Measurements from ENCODE around the gene C19orf47. TPM values are rescaled to one million over a fixed set of nuclear protein-coding genes. Genes with fewer than 3 reads are reported as not detected.

The C19orf47 gene
- polyA plus RNA-seq, 4 donors: 5.1 to 13.2 (median 7.4) TPM

DNA sequence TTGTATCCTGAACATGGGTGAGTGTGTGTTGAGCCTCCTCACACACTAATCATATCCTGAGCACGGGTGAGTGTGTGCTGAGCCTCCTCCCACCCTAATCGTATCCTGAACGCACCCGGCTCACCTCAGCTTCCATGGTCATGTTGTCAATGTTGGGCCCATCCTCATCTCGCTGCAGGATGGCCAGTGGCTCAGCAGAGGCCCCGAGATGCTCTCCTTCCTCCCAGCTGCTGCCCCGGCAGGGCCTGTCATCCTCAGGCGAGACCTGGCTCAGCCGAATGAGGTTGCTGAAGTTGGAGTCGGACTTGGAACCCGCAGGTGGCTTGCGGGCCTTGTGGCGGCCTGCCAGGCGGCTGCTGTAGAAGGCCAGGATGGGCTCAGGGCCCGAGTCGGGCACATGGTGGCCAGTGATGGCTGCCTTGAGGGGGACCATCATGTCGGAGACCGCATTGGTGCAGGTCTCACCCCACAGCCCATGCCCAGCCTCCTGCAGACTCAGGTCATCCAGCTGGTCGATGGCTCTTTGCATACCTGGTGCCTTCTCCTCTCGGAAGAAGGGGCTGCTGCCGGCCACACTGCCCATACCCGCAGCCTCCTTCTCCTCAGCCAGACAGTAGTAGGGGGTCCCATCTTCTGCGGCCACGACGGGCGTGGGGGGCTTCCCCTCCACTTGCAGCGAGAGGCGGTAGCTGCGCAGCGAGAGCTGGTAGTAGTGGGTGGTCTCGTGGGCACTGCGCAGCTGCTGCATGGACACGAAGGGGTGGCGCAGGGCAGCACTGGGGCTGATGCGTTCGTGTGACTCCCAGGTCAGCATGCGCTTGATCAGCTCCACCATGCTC, 32.2 kb upstream of the C19orf47 start:
- DNase-seq: no peak
- FAIRE-seq: no peak
- WGBS, 3 donors: 65 to 84% (median 77%) methylated on average over 36 to 37 of the region's 37 CpGs
- Histone ChIP-seq H3K27me3 (ENCODE audit: control insufficient read depth in 3 of 3, insufficient read depth in 3 of 3, low read length in 3 of 3) (no peaks in the 10 kb centered on the region), H3K27ac (ENCODE audit: low read depth in 1 of 3, low read length in 2 of 3) (no peak overlapping the region), H3K36me3 (ENCODE audit: control insufficient read depth in 3 of 3, insufficient read depth in 2 of 3, low read depth in 1 of 3, low read length in 3 of 3) (peaks cover 2 to 49% (median 8%) of the 10 kb centered on the region in 3 donors), H3K4me3 (ENCODE audit: low read depth in 1 of 3, low read length in 3 of 3) (no peak overlapping the region), H3K9me3 (ENCODE audit: control insufficient read depth in 2 of 2, insufficient read depth in 1 of 2, low read depth in 1 of 2, low read length in 1 of 2) (no peaks in the 10 kb centered on the region), H3K4me1 (ENCODE audit: control insufficient read depth in 3 of 3, insufficient read depth in 2 of 3, low read depth in 1 of 3, low read length in 2 of 3) (no peaks in the 10 kb centered on the region)

DNA sequence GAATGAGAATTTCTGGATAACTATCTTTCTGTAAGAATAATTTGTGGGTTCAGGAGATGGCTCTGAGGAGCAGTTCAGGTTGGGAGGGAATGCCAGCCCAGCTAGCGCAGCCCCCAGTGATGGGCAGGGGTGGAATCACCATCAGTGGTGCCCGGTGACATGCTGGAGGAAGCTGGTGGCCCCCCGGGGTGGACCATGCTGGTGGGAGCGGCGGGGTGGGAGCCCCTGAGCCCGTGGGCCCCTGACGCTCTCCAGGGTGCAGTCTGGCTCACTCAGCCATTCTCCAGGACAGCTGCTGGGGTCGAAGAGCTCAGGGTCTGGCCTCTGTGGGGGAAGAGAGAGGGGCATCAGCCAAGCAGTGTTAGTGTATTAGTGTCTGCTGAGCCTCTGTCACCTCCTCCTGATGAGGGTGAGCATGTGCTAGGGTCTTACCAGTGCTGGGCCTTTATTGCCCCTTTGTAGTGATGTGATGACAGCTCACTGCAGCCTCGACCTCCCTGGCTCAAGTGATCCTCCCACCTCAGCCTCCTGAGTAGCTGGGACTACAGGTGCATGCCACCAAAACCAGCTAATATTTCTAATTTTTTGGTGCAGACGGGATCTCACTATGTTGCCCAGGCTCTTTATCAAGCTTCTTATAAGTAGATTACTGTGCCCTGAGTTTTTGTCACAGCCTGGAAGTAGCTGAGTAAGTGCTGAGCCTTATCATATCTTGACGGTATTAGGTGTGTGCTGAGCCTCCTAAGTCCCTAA, 31.4 kb upstream of the C19orf47 start:
- Histone ChIP-seq H3K9me3 (ENCODE audit: control insufficient read depth in 2 of 2, insufficient read depth in 1 of 2, low read depth in 1 of 2, low read length in 1 of 2) (no peaks in the 10 kb centered on the region), H3K4me1 (ENCODE audit: control insufficient read depth in 3 of 3, insufficient read depth in 2 of 3, low read depth in 1 of 3, low read length in 2 of 3) (no peaks in the 10 kb centered on the region), H3K27me3 (ENCODE audit: control insufficient read depth in 3 of 3, insufficient read depth in 3 of 3, low read length in 3 of 3) (no peaks in the 10 kb centered on the region), H3K4me3 (ENCODE audit: low read depth in 1 of 3, low read length in 3 of 3) (no peak overlapping the region), H3K27ac (ENCODE audit: low read depth in 1 of 3, low read length in 2 of 3) (no peak overlapping the region), H3K36me3 (ENCODE audit: control insufficient read depth in 3 of 3, insufficient read depth in 2 of 3, low read depth in 1 of 3, low read length in 3 of 3) (peaks cover 2 to 55% (median 8%) of the 10 kb centered on the region in 3 donors)
- FAIRE-seq: no peak
- no peak for DNase-seq
- 78 to 90% (median 82%) methylated on average over 11 of the region's 11 CpGs for WGBS, 3 donors

DNA sequence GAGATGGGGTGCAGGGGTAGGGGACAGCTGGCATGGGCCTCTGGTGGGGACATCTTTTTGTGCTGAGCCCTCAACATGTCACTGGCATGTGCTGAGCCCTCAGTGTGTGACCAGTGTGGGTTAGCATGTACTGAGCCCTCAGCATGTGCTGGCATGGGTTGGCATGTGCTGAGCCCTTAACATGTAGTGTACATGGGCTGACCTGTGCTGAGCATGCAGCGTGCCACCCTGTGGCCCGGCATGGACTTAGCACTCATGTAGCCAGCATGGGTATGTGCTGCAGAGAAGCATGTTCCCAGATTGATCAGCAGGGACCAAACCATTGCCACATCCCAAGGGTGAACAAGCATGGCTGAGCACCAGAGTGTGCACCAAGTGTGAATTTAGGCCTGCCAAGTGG, 30.3 kb upstream of the C19orf47 start:
- FAIRE-seq (no peak), DNase-seq (no peak)
- no peaks in the 10 kb centered on the region for H3K9me3 ChIP-seq (ENCODE audit: control insufficient read depth in 2 of 2, insufficient read depth in 1 of 2, low read depth in 1 of 2, low read length in 1 of 2)
- no peaks in the 10 kb centered on the region for H3K27me3 ChIP-seq (ENCODE audit: control insufficient read depth in 3 of 3, insufficient read depth in 3 of 3, low read length in 3 of 3)
- no peaks in the 10 kb centered on the region for H3K4me1 ChIP-seq (ENCODE audit: control insufficient read depth in 3 of 3, insufficient read depth in 2 of 3, low read depth in 1 of 3, low read length in 2 of 3)
- H3K27ac ChIP-seq (ENCODE audit: low read depth in 1 of 3, low read length in 2 of 3): no peak overlapping the region
- no peak overlapping the region for H3K4me3 ChIP-seq (ENCODE audit: low read depth in 1 of 3, low read length in 3 of 3)
- 81 to 94% (median 86%) methylated on average over 2 of the region's 2 CpGs for WGBS, 3 donors
- peaks cover 4 to 66% (median 8%) of the 10 kb centered on the region in 3 donors for H3K36me3 ChIP-seq (ENCODE audit: control insufficient read depth in 3 of 3, insufficient read depth in 2 of 3, low read depth in 1 of 3, low read length in 3 of 3)

DNA sequence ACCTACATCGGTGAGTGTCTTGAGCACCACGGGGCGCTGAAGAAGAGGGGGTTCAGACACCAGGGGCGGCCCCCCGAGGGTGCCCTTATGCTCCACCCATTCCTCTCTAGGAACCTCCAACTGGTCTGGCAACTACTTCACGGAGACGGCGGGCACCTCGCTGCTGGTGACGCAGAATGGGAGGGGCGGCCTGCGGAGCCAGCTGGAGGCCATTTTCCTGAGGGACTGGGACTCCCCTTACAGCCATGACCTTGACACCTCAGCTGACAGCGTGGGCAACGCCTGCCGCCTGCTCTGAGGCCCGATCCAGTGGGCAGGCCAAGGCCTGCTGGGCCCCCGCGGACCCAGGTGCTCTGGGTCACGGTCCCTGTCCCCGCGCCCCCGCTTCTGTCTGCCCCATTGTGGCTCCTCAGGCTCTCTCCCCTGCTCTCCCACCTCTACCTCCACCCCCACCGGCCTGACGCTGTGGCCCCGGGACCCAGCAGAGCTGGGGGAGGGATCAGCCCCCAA, 29.7 kb upstream of the C19orf47 start:
- whole genome bisulfite sequencing, 3 donors: 93 to 97% (median 93%) methylated on average over 25 of the region's 25 CpGs
- no peak overlapping the region for H3K27ac ChIP-seq (ENCODE audit: low read depth in 1 of 3, low read length in 2 of 3)
- no peak overlapping the region for H3K4me3 ChIP-seq (ENCODE audit: low read depth in 1 of 3, low read length in 3 of 3)
- H3K9me3 ChIP-seq (ENCODE audit: control insufficient read depth in 2 of 2, insufficient read depth in 1 of 2, low read depth in 1 of 2, low read length in 1 of 2): no peaks in the 10 kb centered on the region
- DNase-seq (no peak), FAIRE-seq (no peak)
- H3K4me1 ChIP-seq (ENCODE audit: control insufficient read depth in 3 of 3, insufficient read depth in 2 of 3, low read depth in 1 of 3, low read length in 2 of 3): no peaks in the 10 kb centered on the region
- no peaks in the 10 kb centered on the region for H3K27me3 ChIP-seq (ENCODE audit: control insufficient read depth in 3 of 3, insufficient read depth in 3 of 3, low read length in 3 of 3)
- peaks cover 4 to 72% (median 8%) of the 10 kb centered on the region in 3 donors for H3K36me3 ChIP-seq (ENCODE audit: control insufficient read depth in 3 of 3, insufficient read depth in 2 of 3, low read depth in 1 of 3, low read length in 3 of 3)

DNA sequence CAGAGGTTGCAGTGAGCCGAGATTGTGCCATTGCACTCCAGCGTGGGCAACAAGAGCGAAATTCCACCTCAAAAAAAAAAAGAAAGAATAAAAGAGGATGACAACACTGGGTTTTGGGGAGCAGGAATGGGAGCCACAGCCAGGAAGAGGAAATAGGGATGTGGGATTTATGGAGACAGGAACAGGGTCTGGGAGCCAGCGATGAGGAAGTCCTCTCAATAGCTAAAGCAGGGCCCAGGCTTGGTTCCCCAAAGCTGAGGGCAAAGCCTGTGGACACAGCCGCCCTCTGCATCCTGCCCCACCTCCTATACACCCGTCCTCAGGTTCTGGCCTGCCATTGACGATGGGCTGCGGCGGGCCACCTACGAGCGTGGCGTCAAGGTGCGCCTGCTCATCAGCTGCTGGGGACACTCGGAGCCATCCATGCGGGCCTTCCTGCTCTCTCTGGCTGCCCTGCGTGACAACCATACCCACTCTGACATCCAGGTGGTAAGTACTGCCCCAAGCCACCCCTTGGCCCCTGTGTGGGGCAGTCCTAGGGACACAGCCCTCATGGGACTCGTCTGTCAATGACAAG, 28.2 kb upstream of the C19orf47 start:
- WGBS, 3 donors: 89 to 92% (median 92%) methylated on average over 17 of the region's 17 CpGs
- no peaks in the 10 kb centered on the region for H3K4me1 ChIP-seq (ENCODE audit: control insufficient read depth in 3 of 3, insufficient read depth in 2 of 3, low read depth in 1 of 3, low read length in 2 of 3)
- H3K4me3 ChIP-seq (ENCODE audit: low read depth in 1 of 3, low read length in 3 of 3): no peak overlapping the region
- H3K27me3 ChIP-seq (ENCODE audit: control insufficient read depth in 3 of 3, insufficient read depth in 3 of 3, low read length in 3 of 3): no peaks in the 10 kb centered on the region
- DNase-seq (no peak), FAIRE-seq (no peak)
- no peaks in the 10 kb centered on the region for H3K9me3 ChIP-seq (ENCODE audit: control insufficient read depth in 2 of 2, insufficient read depth in 1 of 2, low read depth in 1 of 2, low read length in 1 of 2)
- no peak overlapping the region for H3K27ac ChIP-seq (ENCODE audit: low read depth in 1 of 3, low read length in 2 of 3)
- peaks cover 4 to 87% (median 8%) of the 10 kb centered on the region in 3 donors for H3K36me3 ChIP-seq (ENCODE audit: control insufficient read depth in 3 of 3, insufficient read depth in 2 of 3, low read depth in 1 of 3, low read length in 3 of 3)

DNA sequence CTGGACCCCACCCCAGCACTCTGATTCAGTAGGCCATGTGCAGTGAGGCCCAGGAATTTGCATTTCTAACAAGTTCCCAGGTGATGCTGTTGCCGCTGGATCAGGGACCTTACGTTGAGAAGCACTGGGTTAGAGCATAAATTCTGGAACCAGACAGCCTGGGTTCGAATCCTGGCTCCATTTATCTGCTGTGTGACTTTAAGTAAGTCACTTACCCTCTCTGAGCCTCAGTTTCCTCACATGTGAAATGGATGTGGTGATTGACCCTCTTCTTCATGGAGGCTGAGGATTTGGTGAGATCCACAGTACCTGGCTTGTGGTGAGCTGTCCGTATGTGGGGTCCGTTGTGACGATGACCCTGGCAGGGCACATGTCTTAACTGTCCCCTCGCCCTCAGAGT, 25.9 kb upstream of the C19orf47 start:
- Histone ChIP-seq H3K4me3 (ENCODE audit: low read depth in 1 of 3, low read length in 3 of 3) (no peak overlapping the region), H3K27me3 (ENCODE audit: control insufficient read depth in 3 of 3, insufficient read depth in 3 of 3, low read length in 3 of 3) (no peaks in the 10 kb centered on the region), H3K9me3 (ENCODE audit: control insufficient read depth in 2 of 2, insufficient read depth in 1 of 2, low read depth in 1 of 2, low read length in 1 of 2) (no peaks in the 10 kb centered on the region), H3K4me1 (ENCODE audit: control insufficient read depth in 3 of 3, insufficient read depth in 2 of 3, low read depth in 1 of 3, low read length in 2 of 3) (peaks cover 0 to 8% (median 0%) of the 10 kb centered on the region in 3 donors), H3K36me3 (ENCODE audit: control insufficient read depth in 3 of 3, insufficient read depth in 2 of 3, low read depth in 1 of 3, low read length in 3 of 3) (peaks cover 4 to 91% (median 8%) of the 10 kb centered on the region in 3 donors), H3K27ac (ENCODE audit: low read depth in 1 of 3, low read length in 2 of 3) (no peak overlapping the region)
- DNase-seq (no peak), FAIRE-seq (no peak)
- 93 to 97% (median 95%) methylated on average over 7 of the region's 7 CpGs for WGBS, 3 donors

DNA sequence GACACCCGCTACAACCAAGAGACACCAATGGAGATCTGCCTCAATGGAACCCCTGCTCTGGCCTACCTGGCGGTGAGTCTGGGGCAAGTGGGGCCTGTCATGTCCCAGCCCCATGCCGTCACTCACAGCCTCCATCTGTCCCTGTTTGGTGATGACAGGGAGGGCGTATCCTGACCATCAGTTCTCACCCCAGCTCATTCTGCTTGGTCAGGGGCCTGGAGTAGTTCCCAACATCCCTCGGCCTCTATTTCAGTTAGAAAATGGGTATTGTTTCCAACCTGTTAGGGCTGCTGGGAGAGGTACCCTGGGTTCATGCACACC, 23.6 kb upstream of the C19orf47 start:
- H3K27ac ChIP-seq (ENCODE audit: low read depth in 1 of 3, low read length in 2 of 3): no peak overlapping the region
- peaks cover 4 to 90% (median 7%) of the 10 kb centered on the region in 3 donors for H3K36me3 ChIP-seq (ENCODE audit: control insufficient read depth in 3 of 3, insufficient read depth in 2 of 3, low read depth in 1 of 3, low read length in 3 of 3)
- H3K4me3 ChIP-seq (ENCODE audit: low read depth in 1 of 3, low read length in 3 of 3): no peak overlapping the region
- H3K27me3 ChIP-seq (ENCODE audit: control insufficient read depth in 3 of 3, insufficient read depth in 3 of 3, low read length in 3 of 3): no peaks in the 10 kb centered on the region
- 93 to 100% (median 95%) methylated on average over 5 of the region's 5 CpGs for WGBS, 3 donors
- no peak for FAIRE-seq
- DNase-seq: no peak
- no peaks in the 10 kb centered on the region for H3K9me3 ChIP-seq (ENCODE audit: control insufficient read depth in 2 of 2, insufficient read depth in 1 of 2, low read depth in 1 of 2, low read length in 1 of 2)
- H3K4me1 ChIP-seq (ENCODE audit: control insufficient read depth in 3 of 3, insufficient read depth in 2 of 3, low read depth in 1 of 3, low read length in 2 of 3): peaks cover 0 to 9% (median 0%) of the 10 kb centered on the region in 3 donors

DNA sequence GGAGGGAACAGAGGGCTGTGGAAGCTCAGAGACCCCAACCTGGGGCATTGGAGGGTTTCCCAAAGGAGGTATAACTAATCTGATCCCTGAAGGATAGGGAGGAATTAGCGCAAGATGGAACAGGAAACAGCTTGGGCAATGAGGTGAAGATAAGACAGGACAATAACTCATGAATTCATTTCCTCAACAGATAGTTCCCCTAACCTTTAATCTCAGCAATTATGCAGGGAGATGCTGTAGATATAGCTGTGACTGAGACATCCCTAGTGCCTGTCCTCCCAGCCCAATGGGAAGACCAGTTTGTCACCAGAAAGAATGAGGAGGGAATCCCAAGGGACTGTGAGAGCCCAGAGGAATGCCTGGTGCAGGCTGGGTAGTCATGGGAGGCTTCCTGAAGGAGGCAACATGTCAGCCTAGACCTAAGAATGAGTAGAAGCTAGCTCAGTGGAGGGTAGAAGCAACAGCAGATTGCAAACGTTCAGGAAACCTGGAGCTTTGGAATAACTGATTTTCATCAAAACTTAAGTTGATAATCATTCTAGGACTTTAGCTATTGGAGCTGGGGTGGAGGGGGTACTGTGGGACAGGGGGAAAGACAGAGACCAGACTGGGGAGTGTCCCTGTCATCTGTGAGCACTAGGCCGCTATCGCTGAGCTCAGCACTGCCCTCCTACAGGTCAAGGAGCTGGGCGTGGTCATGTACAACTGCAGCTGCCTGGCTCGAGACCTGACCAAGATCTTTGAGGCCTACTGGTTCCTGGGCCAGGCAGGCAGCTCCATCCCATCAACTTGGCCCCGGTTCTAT, 23.0 kb upstream of the C19orf47 start:
- DNase-seq: peak in 1 of 2 donors; percentile 25
- Histone ChIP-seq H3K4me1 (ENCODE audit: control insufficient read depth in 3 of 3, insufficient read depth in 2 of 3, low read depth in 1 of 3, low read length in 2 of 3) (peaks cover 0 to 15% (median 0%) of the 10 kb centered on the region in 3 donors), H3K4me3 (ENCODE audit: low read depth in 1 of 3, low read length in 3 of 3) (no peak overlapping the region), H3K27me3 (ENCODE audit: control insufficient read depth in 3 of 3, insufficient read depth in 3 of 3, low read length in 3 of 3) (no peaks in the 10 kb centered on the region), H3K9me3 (ENCODE audit: control insufficient read depth in 2 of 2, insufficient read depth in 1 of 2, low read depth in 1 of 2, low read length in 1 of 2) (no peaks in the 10 kb centered on the region), H3K36me3 (ENCODE audit: control insufficient read depth in 3 of 3, insufficient read depth in 2 of 3, low read depth in 1 of 3, low read length in 3 of 3) (peaks cover 4 to 88% (median 8%) of the 10 kb centered on the region in 3 donors), H3K27ac (ENCODE audit: low read depth in 1 of 3, low read length in 2 of 3) (no peak overlapping the region)
- 84 to 90% (median 87%) methylated on average over 7 of the region's 7 CpGs for WGBS, 3 donors
- no peak for FAIRE-seq

All from small intestine (tissue), 7 donors.